ENCODE results near the gene ASRGL1. TPM values are rescaled to one million over a fixed set of nuclear protein-coding genes. Genes with fewer than 3 reads are reported as not detected.

Gene ASRGL1
- total RNA-seq, 2 donors from 2014 or later = 27.6 to 93.0 TPM

DNA sequence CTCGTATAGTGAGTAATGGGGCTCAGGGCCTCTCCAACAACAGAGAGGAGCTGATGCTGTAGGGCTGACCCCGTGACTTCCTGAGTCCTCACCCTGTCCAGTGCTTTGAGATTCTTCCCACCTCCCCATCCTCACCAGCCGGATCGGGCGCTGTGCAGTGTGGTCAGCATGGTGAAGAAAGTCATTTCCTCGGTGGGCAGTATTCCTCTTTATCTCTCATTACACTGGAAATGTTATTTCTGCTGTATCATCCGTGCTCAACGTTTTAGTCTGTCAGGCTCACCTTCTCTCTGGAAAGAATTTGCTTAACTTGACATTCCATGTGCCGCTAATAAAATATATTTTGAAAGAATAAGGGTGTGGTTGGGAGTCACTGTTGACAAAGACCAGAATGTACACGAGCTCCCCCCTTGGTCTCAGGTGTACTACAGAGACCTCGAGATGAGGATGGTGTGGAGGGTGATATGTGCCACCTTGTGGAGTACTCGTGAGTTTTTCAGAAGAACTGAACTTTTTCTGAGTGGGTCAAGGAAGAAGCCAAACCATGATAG lies 55.9 kb downstream of the ASRGL1 start:
- intact Hi-C loops (cut with DNase I) = loop anchor here (10.0 kb wide), 1 partner anchor 472 kb away; no protein-coding TSS in a partner anchor

GRCh38 chr11:62393735-62394134 lies 56.5 kb downstream of the ASRGL1 start:
- Histone ChIP-seq H3K4me1 (replicated peaks) (peaks cover 5% of the 10 kb centered on the region), H3K9me3 (no peaks in the 10 kb centered on the region), H3K27ac (peak overlapping the region in 1 of 2 donors; percentile 74), H3K27me3 (replicated peaks; ENCODE audit: insufficient read depth) (no peaks in the 10 kb centered on the region), H3K4me3 (no peak overlapping the region), H3K36me3 (no peaks in the 10 kb centered on the region)
- 46% methylated on average over 5 of the region's 5 CpGs for WGBS
- no peak for DNase-seq (ENCODE audit: low spot score)
- intact Hi-C loops (cut with DNase I) = loop anchor here (2.0 to 10.0 kb wide), 3 partner anchors 149 to 471 kb away; no protein-coding TSS in a partner anchor
- TF ChIP-seq POLR2A (IDR thresholded peaks at IDR 0.05) = no peak
- TF ChIP-seq CTCF (IDR thresholded peaks at IDR 0.05) = no peak

More for the DNA sequence above, 55.9 kb downstream of the ASRGL1 start:
- peaks cover 5% of the 10 kb centered on the region for H3K4me1 ChIP-seq (replicated peaks)
- peak; percentile 68 for DNase-seq (ENCODE audit: low spot score)
- no peaks in the 10 kb centered on the region for H3K9me3 ChIP-seq
- peak overlapping the region in 1 of 2 donors; percentile 5 for H3K4me3 ChIP-seq
- peak overlapping the region in 1 of 2 donors; percentile 74 for H3K27ac ChIP-seq
- H3K36me3 ChIP-seq = no peaks in the 10 kb centered on the region
- H3K27me3 ChIP-seq (replicated peaks; ENCODE audit: insufficient read depth) = no peaks in the 10 kb centered on the region
- WGBS = 33% methylated on average over 12 of the region's 12 CpGs
- TF ChIP-seq POLR2AphosphoS5 (IDR thresholded peaks at IDR 0.05) (peak; percentile 89), POLR2A (IDR thresholded peaks at IDR 0.05) (no peak), CTCF (IDR thresholded peaks at IDR 0.05) (peak in 3 of 4 experiments; percentile 42 to 63 (median 60))

DNA sequence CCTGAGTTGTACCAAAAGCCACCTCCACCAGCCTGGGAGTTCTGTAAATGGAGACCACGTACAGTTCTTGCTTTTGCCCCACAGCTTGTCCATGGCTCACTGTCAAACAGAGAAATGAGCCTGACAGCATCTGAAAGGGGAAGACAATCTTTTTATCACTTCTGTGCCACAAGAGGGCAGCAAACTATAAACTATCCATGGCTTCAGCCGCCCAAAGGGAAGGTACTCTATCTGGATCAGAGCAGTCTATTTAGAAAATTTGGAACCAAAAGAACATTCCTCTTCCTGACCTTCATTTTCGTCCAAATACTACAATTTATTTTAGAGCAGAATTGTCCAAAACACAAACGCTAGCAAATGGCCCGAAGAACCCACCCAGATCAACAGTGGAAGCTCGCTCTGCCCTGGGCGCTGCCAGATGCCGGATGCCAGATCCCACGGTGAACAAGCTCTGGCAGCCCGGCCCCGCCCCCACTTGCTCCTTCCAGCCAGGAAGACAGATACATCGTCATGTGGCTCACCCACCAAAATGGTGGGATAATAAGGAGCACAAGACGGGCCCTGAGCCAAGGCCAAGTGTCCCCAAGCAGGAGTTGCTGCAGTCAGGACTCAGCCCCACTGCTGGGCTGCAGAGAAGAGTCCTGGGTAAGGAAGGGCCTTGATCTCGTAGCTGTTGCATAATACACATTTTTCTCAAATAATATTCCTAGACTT lies 57.7 kb downstream of the ASRGL1 start:
- Histone ChIP-seq H3K36me3 (no peaks in the 10 kb centered on the region), H3K27ac (peak overlapping the region; percentile 62 to 69), H3K4me3 (peak overlapping the region; percentile 7 to 12), H3K27me3 (replicated peaks; ENCODE audit: insufficient read depth) (no peaks in the 10 kb centered on the region), H3K9me3 (no peaks in the 10 kb centered on the region), H3K4me1 (replicated peaks) (peaks cover 10% of the 10 kb centered on the region)
- peak; percentile 82 for DNase-seq (ENCODE audit: low spot score)
- intact Hi-C loops (cut with DNase I) = loop anchor here (2.0 to 10.0 kb wide), 4 partner anchors 37 to 470 kb away; no protein-coding TSS in a partner anchor
- TF ChIP-seq CTCF (IDR thresholded peaks at IDR 0.05) = peak; percentile 41 to 82 (median 80)
- no peak for TF ChIP-seq POLR2A (IDR thresholded peaks at IDR 0.05)
- TF ChIP-seq POLR2AphosphoS5 (IDR thresholded peaks at IDR 0.05) = peak; percentile 71
- WGBS = 8% methylated on average over 14 of the region's 14 CpGs

DNA sequence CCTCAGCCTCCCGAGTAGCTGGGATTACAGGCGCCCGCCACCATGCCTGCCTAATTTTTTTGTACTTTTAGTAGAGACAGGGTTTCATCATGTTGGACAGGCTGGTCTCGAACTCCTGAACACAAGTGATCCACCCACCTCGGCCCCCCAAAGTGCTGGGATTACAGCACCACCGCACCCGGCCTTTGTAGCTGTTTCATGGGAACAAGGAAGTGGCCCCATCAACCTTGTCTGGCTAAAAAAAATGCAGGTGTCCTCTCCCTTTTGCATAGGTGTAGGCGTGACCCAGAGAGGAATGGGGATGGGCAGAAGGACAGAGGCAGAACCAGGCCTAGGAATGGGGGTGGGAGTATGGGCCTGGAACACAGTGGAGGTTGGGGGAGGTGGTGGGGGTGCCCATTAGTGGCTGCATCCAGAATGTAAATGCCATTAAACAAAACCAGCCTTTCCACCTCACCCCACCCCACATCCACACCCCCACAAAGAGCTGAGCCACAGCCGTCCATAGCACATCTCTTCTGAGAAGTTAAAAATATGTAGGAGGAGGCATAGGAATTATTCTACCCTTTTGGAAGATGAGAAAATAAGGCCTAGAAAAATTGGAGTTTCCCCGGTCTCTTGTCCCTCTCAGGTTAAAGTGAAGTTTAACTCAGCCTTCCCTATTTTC lies 58.8 kb downstream of the ASRGL1 start:
- Histone ChIP-seq H3K36me3 (no peaks in the 10 kb centered on the region), H3K27me3 (replicated peaks; ENCODE audit: insufficient read depth) (no peaks in the 10 kb centered on the region), H3K4me1 (replicated peaks) (peaks cover 17% of the 10 kb centered on the region), H3K4me3 (no peak overlapping the region), H3K9me3 (no peaks in the 10 kb centered on the region), H3K27ac (no peak overlapping the region)
- DNase-seq (ENCODE audit: low spot score) = no peak
- no peak for TF ChIP-seq CTCF (IDR thresholded peaks at IDR 0.05)
- intact Hi-C loops (cut with DNase I) = loop anchor here (2.0 to 10.0 kb wide), 4 partner anchors 36 to 469 kb away; no protein-coding TSS in a partner anchor
- WGBS = 85% methylated on average over 10 of the region's 10 CpGs
